H1 (cell line): Measurements from ENCODE around the gene MICA.

Source experiments
- BCL11A ChIP-seq, 2 experiments: IDR thresholded peaks; one replicate each; pipeline ENCODE4 v1.6.1; 2011; ENCODE audit warnings: low read depth in 2 of 2, low read length in 2 of 2, mild to moderate bottlenecking in 2 of 2
- CBX8 ChIP-seq: fragments of 300-800, 300-1000 bp; sonication (generic); IDR thresholded peaks from 2 replicates; pipeline ENCODE4 v1.7.1; 2016; ENCODE audit warnings: low read depth, low read length, borderline replicate concordance
- CHD2 ChIP-seq: IDR thresholded peaks from 2 replicates; pipeline ENCODE4 v1.6.1; 2012; ENCODE audit warnings: low read length, improper control_type of control experiment
- FOSL1 ChIP-seq: IDR thresholded peaks from 2 replicates; pipeline ENCODE4 v1.6.1; 2011; ENCODE audit warnings: mild to moderate bottlenecking, low read depth, low read length, moderate library complexity; ENCODE audit not compliant: insufficient read depth
- GTF2F1 ChIP-seq: IDR thresholded peaks from 2 replicates; pipeline ENCODE4 v1.6.1; 2012; ENCODE audit warnings: low read depth, low read length, improper control_type of control experiment, borderline replicate concordance
- JUN ChIP-seq: IDR thresholded peaks from 2 replicates; pipeline ENCODE4 v1.6.1; 2011; ENCODE audit warnings: low read depth, mild to moderate bottlenecking, improper control_type of control experiment, low read length
- POLR2A ChIP-seq, 2 experiments: IDR thresholded peaks; 1 replicate in 1 of 2; 2 replicates in 1 of 2; pipeline ENCODE4 v1.6.1; 2011; ENCODE audit warnings: low read depth in 2 of 2, low read length in 2 of 2, mild to moderate bottlenecking in 2 of 2; ENCODE audit errors: control extremely low read depth in 1 of 2
- SIN3A ChIP-seq, 2 experiments: IDR thresholded peaks in 1 of 2; conservative IDR thresholded peaks in 1 of 2; 2 replicates each; pipeline ENCODE4 v1.6.1; 2011 to 2012; ENCODE audit warnings: low read length in 2 of 2, improper control_type of control experiment in 1 of 2, low read depth in 1 of 2, mild to moderate bottlenecking in 1 of 2
- TCF12 ChIP-seq: IDR thresholded peaks from 2 replicates; pipeline ENCODE4 v1.6.1; 2011; ENCODE audit warnings: low read depth, mild to moderate bottlenecking, low read length
- TF ChIP-seq, protein P1 (sequence below): IDR thresholded peaks from 2 replicates; pipeline ENCODE4 v1.6.1; 2011; ENCODE audit warnings: low read length, improper control_type of control experiment
- TF ChIP-seq, protein P2 (sequence below), 3 experiments: IDR thresholded peaks; 1 replicate in 2 of 3; 2 replicates in 1 of 3; pipeline versions ENCODE4 v1.5.1 to v1.6.1; 2011; ENCODE audit warnings: low read length in 3 of 3, mild to moderate bottlenecking in 3 of 3, inconsistent platforms in 2 of 3, low read depth in 1 of 3, moderate library complexity in 1 of 3; ENCODE audit not compliant: insufficient read depth in 1 of 3; ENCODE audit errors: control extremely low read depth in 1 of 3

DNA sequence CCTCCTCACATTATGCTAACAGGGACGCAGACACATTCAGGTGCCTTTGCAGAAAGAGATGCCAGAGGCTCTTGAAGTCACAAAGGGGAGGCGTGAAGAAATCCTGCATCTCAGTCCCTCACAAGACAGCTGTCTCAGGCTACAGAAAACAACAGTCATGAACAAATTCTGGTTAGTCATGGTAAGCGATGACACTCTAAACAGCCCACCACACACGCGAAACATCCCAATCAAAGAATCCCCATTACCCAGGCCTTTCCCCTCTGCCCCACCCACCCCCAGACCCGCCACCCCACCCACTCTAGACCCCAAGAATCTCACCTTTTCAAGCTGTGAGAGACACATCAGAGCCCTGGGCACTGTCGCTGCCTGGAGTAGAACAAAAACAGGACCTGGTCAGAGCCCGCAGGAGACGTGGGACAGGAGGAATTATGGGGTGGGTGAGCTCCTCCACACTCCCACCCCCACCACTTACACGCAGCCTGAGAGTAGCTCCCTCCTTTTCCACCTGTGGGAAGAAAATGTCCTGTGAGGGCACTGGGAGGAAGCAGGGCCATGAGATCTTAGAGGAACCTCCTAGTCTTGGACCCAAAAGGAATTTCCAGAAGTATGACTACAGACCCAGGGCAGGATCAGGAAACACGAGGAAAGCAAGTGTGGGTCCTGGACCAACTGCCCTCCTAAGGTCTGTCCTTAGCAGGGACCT lies 49.1 kb upstream of the MICA start:
- TF ChIP-seq, protein P1, sequence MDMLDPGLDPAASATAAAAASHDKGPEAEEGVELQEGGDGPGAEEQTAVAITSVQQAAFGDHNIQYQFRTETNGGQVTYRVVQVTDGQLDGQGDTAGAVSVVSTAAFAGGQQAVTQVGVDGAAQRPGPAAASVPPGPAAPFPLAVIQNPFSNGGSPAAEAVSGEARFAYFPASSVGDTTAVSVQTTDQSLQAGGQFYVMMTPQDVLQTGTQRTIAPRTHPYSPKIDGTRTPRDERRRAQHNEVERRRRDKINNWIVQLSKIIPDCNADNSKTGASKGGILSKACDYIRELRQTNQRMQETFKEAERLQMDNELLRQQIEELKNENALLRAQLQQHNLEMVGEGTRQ = no peak
- TF ChIP-seq POLR2A (IDR thresholded peaks at IDR 0.05; ENCODE audit: control extremely low read depth in 1 of 2, low read depth in 2 of 2, low read length in 2 of 2) = no peak
- TF ChIP-seq BCL11A (IDR thresholded peaks at IDR 0.05; ENCODE audit: low read depth in 2 of 2, low read length in 2 of 2) = no peak
- no peak for TF ChIP-seq GTF2F1
- TF ChIP-seq FOSL1 = no peak
- TF ChIP-seq CHD2 = no peak
- TF ChIP-seq, protein P2, sequence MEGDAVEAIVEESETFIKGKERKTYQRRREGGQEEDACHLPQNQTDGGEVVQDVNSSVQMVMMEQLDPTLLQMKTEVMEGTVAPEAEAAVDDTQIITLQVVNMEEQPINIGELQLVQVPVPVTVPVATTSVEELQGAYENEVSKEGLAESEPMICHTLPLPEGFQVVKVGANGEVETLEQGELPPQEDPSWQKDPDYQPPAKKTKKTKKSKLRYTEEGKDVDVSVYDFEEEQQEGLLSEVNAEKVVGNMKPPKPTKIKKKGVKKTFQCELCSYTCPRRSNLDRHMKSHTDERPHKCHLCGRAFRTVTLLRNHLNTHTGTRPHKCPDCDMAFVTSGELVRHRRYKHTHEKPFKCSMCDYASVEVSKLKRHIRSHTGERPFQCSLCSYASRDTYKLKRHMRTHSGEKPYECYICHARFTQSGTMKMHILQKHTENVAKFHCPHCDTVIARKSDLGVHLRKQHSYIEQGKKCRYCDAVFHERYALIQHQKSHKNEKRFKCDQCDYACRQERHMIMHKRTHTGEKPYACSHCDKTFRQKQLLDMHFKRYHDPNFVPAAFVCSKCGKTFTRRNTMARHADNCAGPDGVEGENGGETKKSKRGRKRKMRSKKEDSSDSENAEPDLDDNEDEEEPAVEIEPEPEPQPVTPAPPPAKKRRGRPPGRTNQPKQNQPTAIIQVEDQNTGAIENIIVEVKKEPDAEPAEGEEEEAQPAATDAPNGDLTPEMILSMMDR (IDR thresholded peaks at IDR 0.05; ENCODE audit: control extremely low read depth in 1 of 3, insufficient read depth in 1 of 3, low read depth in 1 of 3, low read length in 3 of 3) = no peak
- no peak for TF ChIP-seq SIN3A (conservative IDR thresholded peaks at IDR 0.05 in 1 of 2, IDR thresholded peaks at IDR 0.05 in 1 of 2; ENCODE audit: low read depth in 1 of 2, low read length in 2 of 2)
- no peak for TF ChIP-seq CBX8
- TF ChIP-seq TCF12 = no peak
- no peak for TF ChIP-seq JUN
